GM18502 (cell line): ENCODE measurements around the gene ANKS1B.

Experiments
- ATAC-seq: cut with Tn5 transposase; IDR thresholded peaks from one replicate; pipeline ENCODE4 v1.9.1; 2021; ENCODE audit warnings: mild to moderate bottlenecking; ENCODE audit not compliant: unreplicated experiment, poor library complexity

Gene ANKS1B

GRCh38 chr12:99153293-99153692 is 831.4 kb downstream of the ANKS1B start:
- ATAC-seq = no peak

GRCh38 chr12:99152337-99152736 is 832.4 kb downstream of the ANKS1B start:
- ATAC-seq = no peak

GRCh38 chr12:99151744-99152143 is 833.0 kb downstream of the ANKS1B start:
- no peak for ATAC-seq

DNA sequence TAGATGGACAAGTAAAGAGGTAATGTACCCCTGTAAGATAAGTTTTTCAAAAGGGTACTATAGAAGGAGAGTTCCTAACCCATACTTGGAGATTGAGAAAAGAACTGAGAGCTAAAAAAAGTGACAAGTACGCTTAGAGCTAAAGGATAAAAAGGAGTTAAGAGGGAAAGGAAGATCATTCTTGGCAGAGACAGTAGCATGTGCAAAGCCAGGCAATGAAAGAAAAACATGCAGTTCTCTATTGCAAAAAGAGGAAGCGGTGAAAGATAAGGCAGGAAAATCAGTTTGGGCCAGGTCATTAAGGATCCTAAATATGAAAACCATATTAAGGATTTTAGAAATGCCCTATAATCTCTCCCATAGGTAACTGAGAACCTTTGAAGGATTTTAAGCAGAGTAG is 837.6 kb downstream of the ANKS1B start:
- no peak for ATAC-seq

GRCh38 chr12:99146730-99147129 is 838.0 kb downstream of the ANKS1B start:
- no peak for ATAC-seq

DNA sequence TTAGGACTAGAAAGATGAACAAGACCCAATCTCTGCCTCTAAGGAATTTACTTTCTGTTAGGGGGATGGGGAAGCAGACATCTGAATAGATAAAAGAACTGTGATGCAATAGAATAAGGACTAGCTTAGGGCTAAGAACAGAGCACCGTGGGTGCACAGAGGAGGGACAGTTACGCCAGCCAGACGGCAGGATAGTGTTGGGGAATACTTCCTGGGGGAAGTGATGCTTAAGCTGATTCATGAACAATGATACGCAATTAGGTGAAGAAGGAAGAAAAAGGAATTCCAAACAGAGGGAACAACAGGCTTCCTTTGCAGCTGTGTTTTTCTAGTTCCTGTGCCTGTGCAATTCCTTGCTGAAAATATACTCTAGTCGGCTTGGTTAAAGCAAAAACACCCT is 838.6 kb downstream of the ANKS1B start:
- ATAC-seq = no peak

DNA sequence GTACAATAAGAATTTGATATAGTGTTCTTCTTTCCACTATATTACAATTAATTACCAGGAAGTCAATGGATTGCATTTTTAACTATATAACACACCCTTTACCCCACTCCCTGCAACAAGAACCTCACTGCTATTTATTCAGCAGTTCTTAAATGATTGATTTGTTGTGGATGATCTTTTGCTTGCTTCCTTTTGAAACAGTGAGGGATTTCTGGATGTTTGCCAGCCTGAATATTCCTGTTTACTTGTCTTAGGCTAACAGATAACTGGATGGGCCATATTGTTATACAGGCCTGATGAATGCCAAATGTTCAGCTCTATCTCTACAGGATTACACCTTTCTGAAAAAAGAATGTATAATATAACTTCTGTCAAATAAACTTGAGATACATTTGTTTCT is 842.1 kb downstream of the ANKS1B start:
- no peak for ATAC-seq

GRCh38 chr12:99140017-99140720 is 844.6 kb downstream of the ANKS1B start:
- no peak for ATAC-seq

DNA sequence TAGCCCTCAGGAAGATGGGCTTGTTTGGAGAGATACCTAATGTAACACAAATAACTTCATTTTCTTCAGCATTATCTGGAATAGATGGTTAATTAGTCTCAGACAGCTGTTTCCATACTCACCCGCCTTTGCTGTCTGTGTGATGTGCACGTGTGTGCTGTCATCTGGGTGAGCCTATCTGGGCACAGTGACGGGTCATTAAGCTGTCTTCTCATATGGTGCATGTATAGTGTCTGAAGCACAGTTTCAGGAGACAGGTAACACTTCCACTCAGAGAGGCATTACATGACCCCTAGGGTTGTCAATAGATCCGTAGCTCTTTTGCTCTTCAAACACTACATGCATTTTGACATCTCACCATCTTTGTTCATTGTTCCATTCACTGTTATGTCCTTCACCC is 846.3 kb downstream of the ANKS1B start:
- ATAC-seq = no peak

GRCh38 chr12:99137124-99137855 is 847.4 kb downstream of the ANKS1B start:
- peak; percentile 45 for ATAC-seq

DNA sequence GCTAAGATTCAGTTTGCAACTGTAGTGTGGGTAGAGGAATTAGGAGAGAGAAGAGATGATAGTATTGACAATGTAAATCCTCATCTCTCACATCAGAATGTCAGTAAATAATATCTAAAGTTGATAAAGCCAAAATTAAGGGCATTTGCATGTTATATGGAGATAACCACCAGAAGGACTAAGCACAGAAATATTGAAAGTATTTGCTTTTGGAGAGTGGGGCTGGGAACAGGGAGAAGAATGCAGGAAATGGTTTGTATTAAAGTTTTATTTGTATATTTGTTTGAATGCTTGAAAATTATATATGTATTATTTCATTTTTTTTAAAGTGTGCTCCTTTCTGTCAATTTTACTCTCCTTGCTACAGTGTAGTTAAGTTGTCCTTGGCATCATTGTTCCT is 848.2 kb downstream of the ANKS1B start:
- no peak for ATAC-seq

DNA sequence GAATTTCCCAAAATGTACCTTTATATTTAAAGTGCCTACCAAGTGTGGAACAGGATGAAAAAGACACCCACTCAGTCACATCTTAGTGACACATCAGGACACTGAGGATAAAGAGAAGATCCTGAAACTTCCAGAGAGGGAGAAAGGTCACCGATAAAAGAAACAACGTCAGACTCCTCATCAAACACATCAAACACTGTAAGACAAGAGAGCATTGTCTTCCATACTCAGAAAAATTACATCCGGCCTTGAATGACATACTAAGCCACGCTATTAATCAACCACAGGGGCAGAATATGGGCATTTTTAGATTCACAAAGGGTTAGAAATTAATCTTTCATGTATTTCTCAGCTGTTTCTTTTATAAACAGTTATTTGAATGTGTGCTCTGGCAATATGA is 849.4 kb downstream of the ANKS1B start:
- no peak for ATAC-seq

DNA sequence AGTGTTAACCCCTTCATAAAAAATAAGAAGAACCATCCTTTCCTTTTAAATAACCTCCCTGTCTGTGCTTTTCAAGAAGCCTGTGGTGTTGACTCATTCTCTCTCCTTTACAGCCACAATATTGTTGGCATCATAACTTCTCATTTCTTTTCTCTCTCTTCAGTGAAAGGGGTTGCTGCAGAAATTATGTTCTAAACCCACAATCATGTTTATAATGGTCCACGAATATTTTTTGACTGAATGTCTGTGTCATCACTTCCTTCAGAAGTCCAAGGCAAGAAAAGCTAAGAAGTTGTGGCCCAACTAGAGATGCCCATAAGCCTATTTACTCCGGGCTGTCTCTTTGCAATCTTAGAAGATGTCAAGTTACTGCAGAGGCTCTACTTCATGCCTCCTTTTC is 851.3 kb downstream of the ANKS1B start:
- ATAC-seq = no peak

DNA sequence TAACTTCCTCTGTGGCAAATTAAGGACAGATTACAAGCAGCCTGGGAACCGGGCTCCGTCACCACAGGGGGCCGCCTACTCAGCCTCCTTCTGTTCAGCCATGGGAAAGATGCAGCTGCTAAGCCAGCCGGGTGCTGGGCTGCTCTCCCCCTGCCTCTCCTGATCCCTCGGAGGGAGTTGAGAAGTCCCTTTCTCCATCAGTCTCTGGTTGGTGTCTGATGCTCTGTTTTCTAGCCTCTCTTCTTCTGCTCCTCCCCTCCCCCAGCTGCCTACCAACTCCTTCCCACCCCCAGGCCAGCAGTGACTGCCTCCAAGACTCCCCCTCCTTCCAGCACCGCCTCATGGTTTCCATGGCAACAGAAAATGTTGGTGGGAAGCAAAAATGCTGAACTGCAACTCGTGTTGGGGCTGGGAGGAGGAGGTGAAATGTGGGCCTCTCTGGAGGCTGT is 853.0 kb downstream of the ANKS1B start:
- ATAC-seq = peak; percentile 47

DNA sequence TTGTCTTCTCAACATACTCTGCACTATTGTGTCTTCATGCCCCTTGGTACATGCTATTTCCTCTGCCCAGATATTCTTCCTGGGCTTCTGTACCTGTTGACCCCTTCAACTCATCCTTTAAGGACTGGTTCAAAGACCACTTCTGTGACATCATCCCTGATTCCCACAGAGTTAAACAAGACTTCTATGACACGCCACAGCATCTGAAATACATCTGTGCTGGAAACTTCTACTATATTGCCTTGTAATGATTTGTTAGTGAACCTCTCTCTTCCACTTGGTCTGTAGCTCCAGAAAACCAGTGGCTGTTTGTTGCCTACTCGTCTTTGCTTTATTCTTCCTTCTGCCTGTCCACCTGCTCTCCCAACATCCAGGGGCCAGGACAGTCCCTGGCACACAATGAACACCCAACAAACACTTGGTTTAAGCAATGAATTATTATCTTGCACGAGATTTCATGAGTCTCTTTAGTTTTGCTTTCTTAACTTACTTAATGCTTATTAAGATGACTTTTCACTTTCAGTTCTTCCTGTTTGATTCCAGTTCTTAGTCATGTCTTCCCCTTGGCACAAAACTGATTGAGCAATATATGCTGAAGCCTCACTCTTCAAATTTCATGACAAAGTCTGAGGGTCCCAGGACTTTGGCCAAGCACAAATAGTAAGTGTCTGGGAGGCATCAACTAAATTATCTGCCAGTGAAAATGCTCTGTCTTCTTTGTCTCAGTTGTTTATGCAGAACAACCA is 853.8 kb downstream of the ANKS1B start:
- peak; percentile 96 for ATAC-seq

GRCh38 chr12:99128246-99128802 is 856.4 kb downstream of the ANKS1B start:
- no peak for ATAC-seq

DNA sequence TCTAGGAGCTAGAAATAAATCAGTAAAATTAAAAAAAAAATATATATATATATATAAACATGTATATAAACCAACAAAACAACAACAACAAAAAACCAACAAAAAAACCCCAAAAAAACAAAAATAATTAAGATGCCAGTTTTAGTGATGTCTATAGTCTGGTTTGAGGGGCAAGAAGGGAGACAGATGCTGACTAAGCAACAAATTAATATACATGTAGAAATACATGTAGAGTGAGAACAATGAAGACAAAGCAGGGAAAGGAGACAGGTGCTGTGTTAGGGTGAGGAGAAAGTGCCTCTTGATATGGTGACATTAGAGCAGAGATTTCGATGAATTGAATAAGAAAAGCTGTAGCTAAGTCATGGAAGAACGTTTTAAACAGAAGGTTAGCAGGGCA is 861.8 kb downstream of the ANKS1B start:
- no peak for ATAC-seq

DNA sequence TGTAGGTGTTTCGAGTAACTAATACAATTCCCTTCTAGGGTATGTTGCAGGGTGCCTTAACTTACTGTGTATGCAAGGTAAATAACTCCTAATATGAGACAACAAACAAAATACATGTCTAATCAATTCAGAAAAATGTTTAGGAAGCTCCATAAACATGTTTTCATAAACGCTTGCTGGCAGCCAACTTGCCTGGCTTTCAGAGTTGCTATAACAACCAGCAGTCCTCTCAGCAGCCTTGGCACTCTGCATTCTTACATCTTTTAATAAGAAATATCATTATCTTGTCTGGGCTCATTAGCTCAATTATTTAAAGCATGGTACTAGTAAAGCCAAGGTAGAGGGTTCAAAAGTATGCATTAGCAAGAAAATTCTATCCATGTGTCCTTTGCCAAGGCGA is 862.2 kb downstream of the ANKS1B start:
- no peak for ATAC-seq

- ATAC-seq = no peak
These were observed 863.2 kb downstream of the ANKS1B start for GRCh38 chr12:99121546-99121945.

DNA sequence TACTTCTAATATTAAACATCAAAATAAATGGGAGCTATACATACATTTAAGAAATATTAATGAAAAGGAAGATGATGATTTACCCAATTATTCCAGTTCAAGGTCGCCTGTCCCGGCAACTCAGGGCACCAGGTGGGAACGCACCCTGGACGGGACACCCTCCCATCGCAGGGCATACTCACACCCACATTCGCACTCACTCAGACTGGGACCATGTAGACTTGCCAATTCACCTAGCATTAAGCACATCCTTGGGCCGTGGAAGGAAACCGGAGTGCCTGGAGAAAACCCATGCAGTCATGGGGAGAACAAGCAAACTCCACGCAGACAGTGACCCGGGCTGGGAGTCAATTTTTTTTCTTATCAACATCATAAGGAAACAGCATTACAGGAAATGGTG is 864.8 kb downstream of the ANKS1B start:
- no peak for ATAC-seq

DNA sequence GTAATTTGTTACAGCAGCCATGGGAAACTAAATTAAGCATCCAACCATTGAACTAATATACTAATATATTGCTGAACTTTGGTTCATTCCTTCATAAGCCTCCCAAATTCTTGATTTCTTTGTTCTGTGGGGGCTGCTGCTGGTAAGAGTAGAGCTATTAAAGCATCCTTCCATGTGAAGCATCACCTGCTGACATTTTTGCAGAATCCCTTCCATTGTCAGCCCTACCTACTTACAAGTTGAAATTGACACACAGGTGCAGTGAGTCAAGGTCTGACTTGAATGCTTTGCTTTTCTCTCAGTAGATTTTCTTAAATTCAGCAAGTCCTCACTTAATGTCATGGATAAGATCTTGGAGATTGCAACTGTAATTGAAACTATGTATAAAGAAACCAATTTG is 865.3 kb downstream of the ANKS1B start:
- no peak for ATAC-seq
